ENCODE results near the gene ZNF683. TPM values are rescaled to one million over a fixed set of nuclear protein-coding genes. Genes with fewer than 3 reads are reported as not detected.

The ZNF683 gene
- total and polyA plus RNA-seq, 5 donors, result 0.23 TPM; not detected in 4

GRCh38 chr1:26356106-26356505, 16.4 kb downstream of the ZNF683 start:
- Histone ChIP-seq H3K27ac (ENCODE audit: low read length) (no peak overlapping the region), H3K9me3 (ENCODE audit: control insufficient read depth, low read length) (no peaks in the 10 kb centered on the region), H3K4me1 (ENCODE audit: control insufficient read depth, insufficient read depth, low read length) (no peaks in the 10 kb centered on the region), H3K4me3 (ENCODE audit: low read length) (no peak overlapping the region), H3K27me3 (ENCODE audit: control insufficient read depth, insufficient read depth) (no peaks in the 10 kb centered on the region)
- 82% methylated on average over 5 of the region's 5 CpGs for WGBS
- DNase-seq (no peak), ATAC-seq (no peak)
- intact Hi-C loops (cut with DNase I), result no loop called here

GRCh38 chr1:26354972-26355371, 17.6 kb downstream of the ZNF683 start:
- 91% methylated on average over 9 of the region's 9 CpGs for WGBS
- intact Hi-C loops (cut with DNase I), result no loop called here
- no peaks in the 10 kb centered on the region for H3K27me3 ChIP-seq (ENCODE audit: control insufficient read depth, insufficient read depth)
- H3K4me3 ChIP-seq (ENCODE audit: low read length), result no peak overlapping the region
- ATAC-seq, result no peak
- no peak overlapping the region for H3K27ac ChIP-seq (ENCODE audit: low read length)
- no peaks in the 10 kb centered on the region for H3K4me1 ChIP-seq (ENCODE audit: control insufficient read depth, insufficient read depth, low read length)
- no peak for DNase-seq
- no peaks in the 10 kb centered on the region for H3K9me3 ChIP-seq (ENCODE audit: control insufficient read depth, low read length)

DNA sequence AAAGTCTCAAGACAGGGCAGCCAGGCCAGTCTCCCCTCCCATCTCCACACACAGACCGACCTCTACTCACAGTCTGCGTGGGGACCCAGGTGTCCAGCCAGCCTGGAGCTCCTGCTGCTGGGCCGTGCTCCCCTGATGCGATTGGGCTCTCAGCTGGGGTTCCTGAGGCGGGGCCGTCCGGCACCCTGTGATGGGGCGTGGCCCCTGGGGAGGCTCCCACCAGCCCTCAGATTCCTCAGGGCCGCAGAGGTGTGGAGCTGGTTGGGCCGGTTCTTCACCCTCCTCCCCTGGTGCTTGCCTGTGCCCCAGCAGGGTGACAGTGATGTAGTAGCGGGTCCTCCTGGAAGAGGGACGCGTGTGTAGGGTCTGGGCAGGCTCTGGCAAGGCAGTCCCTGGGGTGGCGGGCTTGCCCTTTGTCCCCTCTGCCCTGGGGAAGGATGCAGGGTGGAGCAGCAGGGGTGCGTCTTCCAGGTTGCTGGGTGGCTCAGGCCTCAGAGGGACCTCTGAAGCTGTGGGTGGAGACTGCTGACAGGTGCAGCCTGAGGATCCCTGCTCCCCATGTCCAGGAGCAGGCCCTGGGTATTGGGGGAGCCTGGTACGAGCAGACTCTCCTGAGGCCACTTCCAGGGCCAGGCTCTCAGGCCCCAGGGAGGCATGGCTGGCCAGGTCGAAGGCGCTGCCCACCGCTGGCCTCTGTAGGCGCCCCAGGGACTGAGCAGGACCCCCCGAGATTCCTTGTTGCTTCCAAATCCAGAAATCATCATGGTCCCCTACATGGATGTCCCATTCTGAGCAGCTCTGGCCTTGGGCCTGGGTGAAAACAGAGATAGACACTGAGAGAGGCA, 18.4 kb downstream of the ZNF683 start, which contains the start of gene CRYBG2:
TSS of gene CRYBG2 (minus strand) at position 155 of the 845 bp plus-strand sequence. CDS start 7,473 bp downstream, outside the sequence.
- peak; percentile 20 to 29 for ATAC-seq
- Histone ChIP-seq H3K4me1 (ENCODE audit: control insufficient read depth, insufficient read depth, low read length) (no peaks in the 10 kb centered on the region), H3K4me3 (ENCODE audit: low read length) (no peak within 1 kb of the TSS), H3K9me3 (ENCODE audit: control insufficient read depth, low read length) (no peaks in the 10 kb centered on the region), H3K27ac (ENCODE audit: low read length) (no peak within 1 kb of the TSS), H3K27me3 (ENCODE audit: control insufficient read depth, insufficient read depth) (no peaks in the 10 kb centered on the region)
- WGBS, result 83% methylated on average over 21 of the region's 21 CpGs
- intact Hi-C loops (cut with DNase I), result no loop called here
- DNase-seq, result no peak

DNA sequence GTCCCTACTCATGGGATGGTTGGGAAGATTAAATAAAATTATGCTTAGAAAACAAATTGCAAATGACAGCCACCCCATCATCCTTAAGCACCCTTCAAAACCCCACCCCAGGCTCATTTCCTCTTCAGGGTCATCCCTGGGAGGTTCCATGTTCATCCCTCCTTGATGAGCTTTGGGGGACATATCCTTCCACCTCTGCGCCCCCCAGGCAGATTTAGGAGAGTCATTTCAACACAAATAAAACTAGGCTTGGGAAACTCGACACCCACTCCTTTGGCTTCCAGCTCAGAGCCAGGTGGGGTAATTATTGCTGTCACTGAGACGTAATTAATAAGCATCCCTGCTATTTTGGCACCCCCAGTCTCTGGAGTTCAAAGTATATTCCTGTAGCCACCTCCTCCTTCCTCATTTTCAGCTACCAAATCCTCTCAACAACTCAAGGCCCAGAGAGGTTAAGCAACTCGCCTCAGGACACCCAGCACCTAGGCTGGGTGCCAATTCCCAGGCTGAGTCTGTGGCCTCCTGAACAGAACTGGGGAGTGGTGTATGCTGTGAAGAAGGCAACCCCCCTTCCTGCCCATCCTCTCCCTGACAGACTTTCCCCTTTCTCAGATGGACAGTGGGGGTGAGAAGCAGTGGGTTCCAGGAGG, 19.2 kb downstream of the ZNF683 start:
- Histone ChIP-seq H3K4me1 (ENCODE audit: control insufficient read depth, insufficient read depth, low read length) (no peaks in the 10 kb centered on the region), H3K27ac (ENCODE audit: low read length) (no peak overlapping the region), H3K27me3 (ENCODE audit: control insufficient read depth, insufficient read depth) (no peaks in the 10 kb centered on the region), H3K9me3 (ENCODE audit: control insufficient read depth, low read length) (no peaks in the 10 kb centered on the region), H3K4me3 (ENCODE audit: low read length) (no peak overlapping the region)
- ATAC-seq (no peak), DNase-seq (no peak)
- intact Hi-C loops (cut with DNase I), result no loop called here
- WGBS, result 84% methylated on average over 4 of the region's 4 CpGs

DNA sequence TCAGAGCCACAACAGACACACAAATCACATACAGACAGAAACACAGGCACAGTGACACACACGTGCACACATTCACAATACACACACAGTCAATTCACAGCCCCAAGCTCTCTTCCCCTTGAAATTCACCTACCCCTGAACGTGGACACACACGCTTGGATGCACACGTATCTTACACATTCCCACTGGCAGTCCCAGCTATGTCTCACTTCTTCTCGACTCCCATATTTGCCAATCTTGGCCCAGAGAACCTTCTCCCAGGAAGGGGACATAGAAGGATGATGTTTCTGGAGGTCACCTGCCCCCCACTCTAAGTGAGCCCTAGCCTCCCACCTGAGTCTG, 20.2 kb downstream of the ZNF683 start:
- Histone ChIP-seq H3K4me1 (ENCODE audit: control insufficient read depth, insufficient read depth, low read length) (no peaks in the 10 kb centered on the region), H3K9me3 (ENCODE audit: control insufficient read depth, low read length) (no peaks in the 10 kb centered on the region), H3K27ac (ENCODE audit: low read length) (no peak overlapping the region), H3K27me3 (ENCODE audit: control insufficient read depth, insufficient read depth) (no peaks in the 10 kb centered on the region), H3K4me3 (ENCODE audit: low read length) (no peak overlapping the region)
- ATAC-seq (no peak), DNase-seq (no peak)
- intact Hi-C loops (cut with DNase I), result no loop called here
- 84% methylated on average over 5 of the region's 5 CpGs for WGBS

DNA sequence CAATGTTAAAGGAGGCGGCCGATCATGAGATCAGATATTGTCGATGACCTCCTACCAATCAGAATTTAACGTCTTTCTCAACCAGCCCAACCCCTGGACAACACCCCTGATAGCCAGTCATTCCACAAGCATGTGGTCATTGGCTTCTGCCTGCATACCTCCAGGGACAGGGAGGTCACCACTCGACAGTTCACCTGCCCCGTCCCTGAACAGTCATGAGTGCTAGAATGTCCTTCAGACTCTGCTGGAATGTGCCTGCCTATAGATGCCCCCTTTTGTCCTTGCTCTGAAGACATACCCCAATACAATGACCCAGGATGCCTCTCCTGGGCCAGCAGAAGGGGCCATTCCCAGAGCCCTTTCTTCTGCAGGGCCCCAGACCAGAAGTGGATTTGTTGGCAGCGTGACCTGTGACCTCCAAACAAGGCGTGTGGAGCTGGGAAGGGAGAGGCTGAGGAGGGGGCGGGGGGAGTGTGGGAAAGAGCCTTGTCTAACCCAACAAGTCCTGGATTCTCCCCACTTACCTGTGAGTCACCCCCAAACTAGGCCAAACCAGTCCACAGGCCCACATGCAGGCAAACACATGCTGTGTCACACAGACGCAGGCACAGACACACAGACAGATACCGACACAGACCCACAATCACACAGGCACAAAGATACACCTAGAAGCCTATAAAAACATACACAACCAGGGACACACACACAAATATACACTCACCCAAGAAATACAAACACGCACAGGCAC, 20.8 kb downstream of the ZNF683 start:
- H3K4me1 ChIP-seq (ENCODE audit: control insufficient read depth, insufficient read depth, low read length), result no peaks in the 10 kb centered on the region
- H3K9me3 ChIP-seq (ENCODE audit: control insufficient read depth, low read length), result no peaks in the 10 kb centered on the region
- no peak overlapping the region for H3K27ac ChIP-seq (ENCODE audit: low read length)
- 81% methylated on average over 12 of the region's 12 CpGs for WGBS
- intact Hi-C loops (cut with DNase I), result no loop called here
- no peak for ATAC-seq
- no peak overlapping the region for H3K4me3 ChIP-seq (ENCODE audit: low read length)
- DNase-seq, result no peak
- H3K27me3 ChIP-seq (ENCODE audit: control insufficient read depth, insufficient read depth), result no peaks in the 10 kb centered on the region

DNA sequence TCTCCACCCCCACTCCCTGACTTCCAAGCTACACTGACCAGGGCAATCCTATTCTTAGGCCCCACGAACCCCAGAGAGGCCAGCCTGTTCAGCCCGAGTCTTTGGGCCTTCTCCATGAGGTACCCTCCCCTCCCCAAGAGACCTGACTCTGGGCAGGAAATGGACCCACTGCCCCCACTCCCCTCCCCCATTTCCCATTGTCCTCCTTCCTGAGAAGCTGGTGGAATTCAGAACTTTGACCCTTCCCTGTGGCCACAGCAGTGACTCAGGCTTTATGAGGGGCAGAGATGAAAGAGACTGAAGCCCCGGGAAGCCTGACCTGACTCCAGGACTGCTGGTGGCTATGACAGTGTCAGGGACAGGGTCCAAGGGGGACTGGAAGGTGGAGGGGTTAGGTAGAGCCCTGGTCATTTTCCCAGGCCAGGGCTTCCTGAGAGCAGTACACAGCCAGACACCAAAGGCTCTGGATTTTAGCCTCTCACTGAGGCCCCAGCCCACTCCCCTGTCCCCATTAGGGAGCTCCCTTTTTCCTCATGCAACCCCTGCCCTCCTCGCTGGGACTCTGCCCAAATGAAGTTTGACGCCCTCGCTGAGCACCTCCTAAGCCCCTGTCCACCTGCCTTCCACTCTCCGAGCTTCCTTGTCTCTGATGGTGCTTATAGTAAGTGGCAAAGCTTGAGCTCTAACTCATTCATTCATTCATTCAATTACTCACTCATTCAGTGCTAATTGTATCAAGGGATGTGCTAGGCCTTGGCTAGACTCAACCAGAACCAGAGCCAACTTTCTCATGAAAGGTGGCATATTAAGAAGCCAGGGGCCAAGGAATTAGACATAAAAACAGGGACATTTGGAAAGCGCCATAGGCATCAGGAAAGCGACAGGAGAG, 21.6 kb downstream of the ZNF683 start:
- DNase-seq, result no peak
- H3K27me3 ChIP-seq (ENCODE audit: control insufficient read depth, insufficient read depth), result no peaks in the 10 kb centered on the region
- H3K27ac ChIP-seq (ENCODE audit: low read length), result no peak overlapping the region
- ATAC-seq, result no peak
- H3K4me3 ChIP-seq (ENCODE audit: low read length), result no peak overlapping the region
- H3K4me1 ChIP-seq (ENCODE audit: control insufficient read depth, insufficient read depth, low read length), result no peaks in the 10 kb centered on the region
- WGBS, result 73% methylated on average over 9 of the region's 9 CpGs
- intact Hi-C loops (cut with DNase I), result no loop called here
- no peaks in the 10 kb centered on the region for H3K9me3 ChIP-seq (ENCODE audit: control insufficient read depth, low read length)

DNA sequence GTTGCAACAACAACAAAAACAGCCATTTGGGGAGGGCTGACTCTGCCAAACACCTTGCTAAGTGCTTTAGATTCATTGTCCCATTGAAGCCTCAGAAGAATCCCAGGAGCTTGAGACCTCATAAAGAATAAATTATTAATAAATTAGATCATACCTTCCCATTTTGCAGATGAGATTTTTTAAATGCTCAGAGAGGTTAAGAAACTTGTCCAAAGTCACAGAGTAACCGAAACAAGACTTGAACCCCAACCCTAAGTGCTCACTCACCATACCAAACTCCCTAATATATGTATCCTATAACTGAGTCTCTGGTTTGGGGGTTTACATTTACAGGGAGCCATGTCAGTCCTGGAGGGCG, 22.2 kb downstream of the ZNF683 start:
- Histone ChIP-seq H3K27me3 (ENCODE audit: control insufficient read depth, insufficient read depth) (no peaks in the 10 kb centered on the region), H3K4me3 (ENCODE audit: low read length) (no peak overlapping the region), H3K9me3 (ENCODE audit: control insufficient read depth, low read length) (no peaks in the 10 kb centered on the region), H3K27ac (ENCODE audit: low read length) (no peak overlapping the region), H3K4me1 (ENCODE audit: control insufficient read depth, insufficient read depth, low read length) (no peaks in the 10 kb centered on the region)
- ATAC-seq (no peak), DNase-seq (no peak)
- intact Hi-C loops (cut with DNase I), result no loop called here
- 88% methylated on average over 2 of the region's 2 CpGs for WGBS

DNA sequence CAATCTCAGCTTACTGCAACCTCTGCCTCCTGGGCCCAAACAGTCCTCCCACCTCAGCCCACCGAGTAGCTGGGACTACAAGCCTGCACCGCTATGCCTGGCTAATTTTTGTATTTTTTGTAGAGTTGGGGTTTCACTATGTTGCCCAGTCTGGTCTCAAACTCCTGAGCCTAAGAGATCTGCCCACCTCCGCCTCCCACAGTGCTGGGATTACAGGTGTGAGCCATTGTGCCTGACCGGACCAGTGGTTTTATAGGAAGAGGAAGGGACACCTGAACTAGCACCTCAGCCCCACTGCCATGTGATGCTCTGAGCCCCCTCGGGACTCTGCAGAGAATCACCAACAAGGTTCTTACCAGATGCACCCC, 22.7 kb downstream of the ZNF683 start:
- Histone ChIP-seq H3K9me3 (ENCODE audit: control insufficient read depth, low read length) (no peaks in the 10 kb centered on the region), H3K27me3 (ENCODE audit: control insufficient read depth, insufficient read depth) (no peaks in the 10 kb centered on the region), H3K4me1 (ENCODE audit: control insufficient read depth, insufficient read depth, low read length) (no peaks in the 10 kb centered on the region), H3K4me3 (ENCODE audit: low read length) (no peak overlapping the region), H3K27ac (ENCODE audit: low read length) (no peak overlapping the region)
- DNase-seq, result no peak
- intact Hi-C loops (cut with DNase I), result no loop called here
- WGBS, result 84% methylated on average over 5 of the region's 5 CpGs
- no peak for ATAC-seq

GRCh38 chr1:26349188-26349876, 23.2 kb downstream of the ZNF683 start:
- WGBS, result 79% methylated on average over 7 of the region's 7 CpGs
- ATAC-seq (no peak), DNase-seq (no peak)
- Histone ChIP-seq H3K4me3 (ENCODE audit: low read length) (no peak overlapping the region), H3K27ac (ENCODE audit: low read length) (no peak overlapping the region), H3K9me3 (ENCODE audit: control insufficient read depth, low read length) (no peaks in the 10 kb centered on the region), H3K4me1 (ENCODE audit: control insufficient read depth, insufficient read depth, low read length) (no peaks in the 10 kb centered on the region), H3K27me3 (ENCODE audit: control insufficient read depth, insufficient read depth) (no peaks in the 10 kb centered on the region)
- intact Hi-C loops (cut with DNase I), result no loop called here
